Esophagus squamous epithelium (tissue), 5 donors: ENCODE measurements around the gene FAM131C. TPM values are rescaled to one million over a fixed set of nuclear protein-coding genes. Genes with fewer than 3 reads are reported as not detected.
A peak's percentile ranks its signal among the peaks of the same experiment; 100 is the strongest.

ENCODE experiments used
- DNase-seq: peaks from one replicate; lab custom pipeline; 2025; lab: John Stamatoyannopoulos, UW
- H3K27ac ChIP-seq, 4 donors: fragments of 200-600 bp; sonication (generic); one replicate each; pipeline ENCODE4 v1.5.1; 2016 to 2019; ENCODE audit warnings: mild to moderate bottlenecking in 1 of 4
- H3K27me3 ChIP-seq, 4 donors: fragments of 200-600 bp; sonication (generic); 1 replicate in 3 of 4; 2 replicates in 1 of 4; pipeline versions ENCODE4 v1.5.1 to v1.6.0; 2017 to 2021; ENCODE audit warnings: antibody characterized with exemption in 1 of 4
- H3K36me3 ChIP-seq, 3 donors: fragments of 200-600 bp; sonication (generic); one replicate each; pipeline ENCODE4 v1.5.1; 2016 to 2019
- H3K4me1 ChIP-seq, 3 donors: fragments of 200-600 bp; sonication (generic); one replicate each; pipeline ENCODE4 v1.5.1; 2017 to 2019
- H3K4me3 ChIP-seq, 4 donors: fragments of 200-600 bp; sonication (generic); 1 replicate in 3 of 4; 2 replicates in 1 of 4; pipeline ENCODE4 v1.5.1; 2016 to 2019; ENCODE audit warnings: mild to moderate bottlenecking in 2 of 4, moderate library complexity in 1 of 4
- H3K9me3 ChIP-seq, 3 donors: fragments of 200-600 bp; sonication (generic); one replicate each; pipeline ENCODE4 v1.5.1; 2016 to 2019
- CTCF ChIP-seq, 6 experiments: fragments of 450-650 bp in 4 of 6; fragments of 200-600 bp in 2 of 6; sonication (generic) in 2 of 6; IDR thresholded peaks; one replicate each; pipeline ENCODE4 v1.5.1; 2016 to 2019; ENCODE audit warnings: antibody characterized with exemption in 6 of 6, mild to moderate bottlenecking in 4 of 6, moderate library complexity in 4 of 6
- POLR2A ChIP-seq, 4 donors: fragments of 450-650 bp; IDR thresholded peaks; one replicate each; pipeline ENCODE4 v1.6.1; 2017; ENCODE audit warnings: antibody characterized with exemption in 4 of 4, mild to moderate bottlenecking in 4 of 4, moderate library complexity in 3 of 4
- WGBS, 2 donors: methylation state at CpG; one replicate each; pipeline ENCODE4 v1.1.5; 2018; 5-methylcytosine and 5-hydroxymethylcytosine counted together
- intact Hi-C: fragments of 100-400 bp; cut with DNase I; formaldehyde crosslinking; loops from one replicate; pipeline ENCODE4 v1.15.0; 2022
- total RNA-seq, 4 donors: library from RNA; depleted of rRNA; stranded (reverse); fragments of >200 nt; gene quantifications; one replicate each; pipeline ENCODE4 v1.1.0, GENCODE V29; 2016
- donor health status: DM: yes; HTN: yes; CAD: no.

The FAM131C gene
- total RNA-seq, 4 donors from 2014 or later = 1.6 to 4.5 TPM; not detected in 2

GRCh38 chr1:16094453-16095158 lies 21.2 kb upstream of the FAM131C start:
- TF ChIP-seq POLR2A (IDR thresholded peaks at IDR 0.05) (no peak), CTCF (IDR thresholded peaks at IDR 0.05) (no peak)
- DNase-seq = no peak
- Histone ChIP-seq H3K27ac (no peak overlapping the region), H3K9me3 (peaks cover 0 to 2% (median 0%) of the 10 kb centered on the region in 3 donors), H3K4me3 (no peak overlapping the region), H3K27me3 (peaks cover 0 to 8% (median 0%) of the 10 kb centered on the region in 4 donors), H3K36me3 (no peaks in the 10 kb centered on the region), H3K4me1 (peaks cover 18 to 35% (median 22%) of the 10 kb centered on the region in 3 donors)
- intact Hi-C loops = no loop called here
- 79 to 86% methylated on average over 20 of the region's 21 CpGs for WGBS, 2 donors

- Histone ChIP-seq H3K9me3 (no peaks in the 10 kb centered on the region), H3K4me1 (peaks cover 22 to 44% (median 27%) of the 10 kb centered on the region in 3 donors), H3K27ac (no peak overlapping the region), H3K36me3 (no peaks in the 10 kb centered on the region), H3K4me3 (no peak overlapping the region), H3K27me3 (peaks cover 0 to 8% (median 0%) of the 10 kb centered on the region in 4 donors)
- WGBS, 2 donors = 80% methylated on average over 9 of the region's 9 CpGs
- no peak for DNase-seq
- no peak for TF ChIP-seq POLR2A (IDR thresholded peaks at IDR 0.05)
- no peak for TF ChIP-seq CTCF (IDR thresholded peaks at IDR 0.05)
- intact Hi-C loops = no loop called here
Observed at GRCh38 chr1:16093611-16094010, 20.2 kb upstream of the FAM131C start.

- H3K36me3 ChIP-seq = no peaks in the 10 kb centered on the region
- peaks cover 0 to 8% (median 0%) of the 10 kb centered on the region in 4 donors for H3K27me3 ChIP-seq
- H3K4me1 ChIP-seq = peaks cover 28 to 50% (median 33%) of the 10 kb centered on the region in 3 donors
- intact Hi-C loops = no loop called here
- no peak overlapping the region for H3K27ac ChIP-seq
- no peaks in the 10 kb centered on the region for H3K9me3 ChIP-seq
- DNase-seq = no peak
- no peak for TF ChIP-seq CTCF (IDR thresholded peaks at IDR 0.05)
- TF ChIP-seq POLR2A (IDR thresholded peaks at IDR 0.05) = no peak
- H3K4me3 ChIP-seq = no peak overlapping the region
- 87 to 89% methylated on average over 6 to 8 of the region's 9 CpGs for WGBS, 2 donors
Observed at GRCh38 chr1:16092923-16093511, 19.6 kb upstream of the FAM131C start.

- Histone ChIP-seq H3K27ac (peak overlapping the region; percentile 22 to 76 (median 50)), H3K4me3 (no peak overlapping the region), H3K27me3 (peaks cover 0 to 8% (median 0%) of the 10 kb centered on the region in 4 donors), H3K9me3 (no peaks in the 10 kb centered on the region), H3K36me3 (no peaks in the 10 kb centered on the region), H3K4me1 (peaks cover 33 to 57% (median 36%) of the 10 kb centered on the region in 3 donors)
- intact Hi-C loops = no loop called here
- TF ChIP-seq CTCF (IDR thresholded peaks at IDR 0.05) = no peak
- TF ChIP-seq POLR2A (IDR thresholded peaks at IDR 0.05) = no peak
- 61 to 73% methylated on average over 7 to 17 of the region's 18 CpGs for WGBS, 2 donors
- no peak for DNase-seq
Observed at GRCh38 chr1:16092097-16092922, 18.9 kb upstream of the FAM131C start.
